Astrocyte (in vitro differentiated cells and primary cell): ENCODE data around the gene OGFOD2. TPM values are rescaled to one million over a fixed set of nuclear protein-coding genes. Genes with fewer than 3 reads are reported as not detected.

ENCODE experiments used
- DNase-seq: peaks from one replicate; pipeline ENCODE4 v3.0.0-alpha.2; 2010; ENCODE audit warnings: low read depth
- FAIRE-seq: peaks from 2 replicates; lab custom pipeline; 2011; peaks lifted over from hg19 to GRCh38; lab: Jason Lieb, UNC
- H2AFZ ChIP-seq: 2 replicates; pipeline ENCODE4 v1.6.0; 2012; ENCODE audit warnings: low read depth, low read length, inconsistent platforms
- H3K27ac ChIP-seq: 2 replicates; pipeline ENCODE4 v1.5.1; 2011; ENCODE audit warnings: low read depth, low read length, inconsistent platforms
- H3K27me3 ChIP-seq: 2 replicates; pipeline ENCODE4 v1.6.0; 2011; ENCODE audit warnings: low read length, inconsistent platforms; ENCODE audit not compliant: insufficient read depth
- H3K36me3 ChIP-seq: 2 replicates; pipeline ENCODE4 v1.5.1; 2011; ENCODE audit warnings: low read length, inconsistent platforms; ENCODE audit not compliant: insufficient read depth
- H3K4me1 ChIP-seq: 2 replicates; pipeline ENCODE4 v1.5.1; 2011; ENCODE audit warnings: low read length, inconsistent platforms; ENCODE audit not compliant: insufficient read depth
- H3K4me2 ChIP-seq: 2 replicates; pipeline ENCODE4 v1.6.0; 2012; ENCODE audit warnings: low read length, inconsistent platforms
- H3K4me3 ChIP-seq: 2 replicates; pipeline ENCODE4 v1.5.1; 2011; ENCODE audit warnings: low read depth, mild to moderate bottlenecking, low read length, inconsistent platforms; ENCODE audit not compliant: insufficient read depth
- H3K79me2 ChIP-seq: 2 replicates; pipeline ENCODE4 v1.6.0; 2012; ENCODE audit warnings: mild to moderate bottlenecking, low read length, inconsistent platforms; ENCODE audit not compliant: insufficient read depth
- H3K9ac ChIP-seq: 2 replicates; pipeline ENCODE4 v1.6.0; 2012; ENCODE audit warnings: mild to moderate bottlenecking, low read length, inconsistent platforms
- H3K9me3 ChIP-seq: 2 replicates; pipeline ENCODE4 v1.5.1; 2012; ENCODE audit warnings: low read depth, mild to moderate bottlenecking, low read length, inconsistent platforms; ENCODE audit not compliant: insufficient read depth
- H4K20me1 ChIP-seq: 2 replicates; pipeline ENCODE4 v1.6.0; 2012; ENCODE audit warnings: low read length, inconsistent platforms; ENCODE audit not compliant: insufficient read depth
- H3K27ac Mint-ChIP-seq: one replicate; pipeline ENCODE4 v1.8.0; 2021; ENCODE audit warnings: mild to moderate bottlenecking, mixed read lengths; ENCODE audit not compliant: unreplicated experiment
- H3K27me3 Mint-ChIP-seq: one replicate; pipeline ENCODE4 v1.8.0; 2021; ENCODE audit warnings: low read depth, mixed read lengths; ENCODE audit not compliant: unreplicated experiment
- H3K36me3 Mint-ChIP-seq: one replicate; pipeline ENCODE4 v1.8.0; 2021; ENCODE audit warnings: low read depth, mixed read lengths; ENCODE audit not compliant: unreplicated experiment
- H3K4me1 Mint-ChIP-seq: one replicate; pipeline ENCODE4 v1.8.0; 2021; ENCODE audit warnings: low read depth, mixed read lengths; ENCODE audit not compliant: unreplicated experiment
- H3K4me3 Mint-ChIP-seq: one replicate; pipeline ENCODE4 v1.8.0; 2021; ENCODE audit warnings: mild to moderate bottlenecking, moderate library complexity, mixed read lengths; ENCODE audit not compliant: unreplicated experiment
- H3K9me3 Mint-ChIP-seq: one replicate; pipeline ENCODE4 v1.8.0; 2021; ENCODE audit warnings: mild to moderate bottlenecking, mixed read lengths; ENCODE audit not compliant: unreplicated experiment
- CTCF ChIP-seq: IDR thresholded peaks from 2 replicates; pipeline ENCODE4 v1.5.1; 2011; ENCODE audit warnings: low read depth, mild to moderate bottlenecking, inconsistent platforms, low read length, moderate library complexity; ENCODE audit not compliant: insufficient read depth
- EZH2 ChIP-seq: IDR thresholded peaks from 2 replicates; pipeline ENCODE4 v1.6.1; 2012; ENCODE audit warnings: mild to moderate bottlenecking, low read length, inconsistent platforms; ENCODE audit not compliant: insufficient read depth
- total RNA-seq: library from RNA; stranded (reverse); gene quantifications from 2 replicates; pipeline ENCODE4 v1.2.1, GENCODE V29; 2021

Gene OGFOD2
- total RNA-seq, 1 donor from 2014 or later, result 13.3 TPM

GRCh38 chr12:122991623-122992275 lies 16.7 kb downstream of the OGFOD2 start:
- Mint-ChIP-seq H3K27ac (no peak overlapping the region), H3K4me1 (no peaks in the 10 kb centered on the region)

GRCh38 chr12:122992386-122992785 lies 17.3 kb downstream of the OGFOD2 start:
- DNase-seq, result no peak

More at GRCh38 chr12:122991623-122992275, 16.7 kb downstream of the OGFOD2 start:
- no peak for DNase-seq
- Histone ChIP-seq H4K20me1 (no peaks in the 10 kb centered on the region), H3K36me3 (no peaks in the 10 kb centered on the region), H3K9ac (no peak overlapping the region), H2AFZ (no peak overlapping the region), H3K4me3 (no peak overlapping the region), H3K9me3 (no peaks in the 10 kb centered on the region), H3K79me2 (no peaks in the 10 kb centered on the region), H3K4me2 (no peak overlapping the region), H3K27me3 (no peaks in the 10 kb centered on the region), H3K27ac (no peak overlapping the region), H3K4me1 (no peaks in the 10 kb centered on the region)
- no peak for TF ChIP-seq EZH2
- Mint-ChIP-seq H3K36me3 (peaks cover 2% of the 10 kb centered on the region), H3K4me3 (no peak overlapping the region), H3K9me3 (no peaks in the 10 kb centered on the region), H3K27me3 (no peaks in the 10 kb centered on the region)
- FAIRE-seq, result no peak

GRCh38 chr12:122994140-122994675 lies 19.2 kb downstream of the OGFOD2 start:
- Histone ChIP-seq H3K9me3 (no peaks in the 10 kb centered on the region), H4K20me1 (no peaks in the 10 kb centered on the region), H3K4me2 (no peak overlapping the region), H3K27me3 (no peaks in the 10 kb centered on the region), H3K4me3 (no peak overlapping the region), H3K4me1 (no peaks in the 10 kb centered on the region), H3K36me3 (no peaks in the 10 kb centered on the region), H3K79me2 (no peaks in the 10 kb centered on the region), H3K27ac (no peak overlapping the region), H2AFZ (no peak overlapping the region), H3K9ac (no peak overlapping the region)
- no peak for FAIRE-seq
- H3K27ac Mint-ChIP-seq, result no peak overlapping the region
- peaks cover 1% of the 10 kb centered on the region for H3K9me3 Mint-ChIP-seq
- H3K27me3 Mint-ChIP-seq, result no peaks in the 10 kb centered on the region
- DNase-seq, result no peak
- no peak for TF ChIP-seq CTCF
- no peak for TF ChIP-seq EZH2
- no peak overlapping the region for H3K4me3 Mint-ChIP-seq
- peaks cover 5% of the 10 kb centered on the region for H3K36me3 Mint-ChIP-seq
- H3K4me1 Mint-ChIP-seq, result no peaks in the 10 kb centered on the region

More at GRCh38 chr12:122992386-122992785, 17.3 kb downstream of the OGFOD2 start:
- H3K9me3 Mint-ChIP-seq, result no peaks in the 10 kb centered on the region
- Histone ChIP-seq H4K20me1 (no peaks in the 10 kb centered on the region), H3K9ac (no peak overlapping the region), H3K27me3 (no peaks in the 10 kb centered on the region), H3K4me2 (no peak overlapping the region), H3K27ac (no peak overlapping the region), H3K4me1 (no peaks in the 10 kb centered on the region), H3K79me2 (no peaks in the 10 kb centered on the region), H3K36me3 (no peaks in the 10 kb centered on the region), H3K9me3 (no peaks in the 10 kb centered on the region), H3K4me3 (no peak overlapping the region), H2AFZ (no peak overlapping the region)
- H3K36me3 Mint-ChIP-seq, result peaks cover 5% of the 10 kb centered on the region
- no peak for FAIRE-seq
- H3K4me3 Mint-ChIP-seq, result no peak overlapping the region
- TF ChIP-seq EZH2 (no peak), CTCF (no peak)
- no peak overlapping the region for H3K27ac Mint-ChIP-seq
- no peaks in the 10 kb centered on the region for H3K4me1 Mint-ChIP-seq
- H3K27me3 Mint-ChIP-seq, result no peaks in the 10 kb centered on the region
